GM12878 (cell line): ENCODE results near the gene ZNF543. TPM values are rescaled to one million over a fixed set of nuclear protein-coding genes. Genes with fewer than 3 reads are reported as not detected.

Experiments used
- ATF7 ChIP-seq: fragments of 450-650 bp; IDR thresholded peaks from 2 replicates; pipeline ENCODE4 v1.6.1; 2016; ENCODE audit warnings: low read depth, mild to moderate bottlenecking
- BCLAF1 ChIP-seq: fragments of 450-650 bp; IDR thresholded peaks from 2 replicates; pipeline ENCODE4 v1.6.1; 2017; ENCODE audit warnings: antibody characterized with exemption, mild to moderate bottlenecking, moderate library complexity
- CBX5 ChIP-seq: sonication (generic); IDR thresholded peaks from 2 replicates; pipeline ENCODE4 v1.6.1; 2016; ENCODE audit warnings: low read depth, moderate library complexity, mild to moderate bottlenecking, inconsistent platforms
- E2F4 ChIP-seq: IDR thresholded peaks from 2 replicates; pipeline ENCODE4 v1.6.1; 2012; ENCODE audit warnings: low read depth, low read length, improper control_type of control experiment
- ESRRA ChIP-seq: IDR thresholded peaks from 2 replicates; pipeline ENCODE4 v1.6.1; 2012; ENCODE audit warnings: mild to moderate bottlenecking, low read length, improper control_type of control experiment
- GABPA ChIP-seq: IDR thresholded peaks from 2 replicates; pipeline ENCODE4 v1.6.1; 2014; ENCODE audit warnings: antibody characterized with exemption, low read depth, mild to moderate bottlenecking, inconsistent platforms
- MEF2A ChIP-seq: IDR thresholded peaks from 2 replicates; pipeline ENCODE4 v1.6.1; 2011; ENCODE audit warnings: low read depth, mild to moderate bottlenecking, low read length, moderate library complexity; ENCODE audit not compliant: insufficient read depth
- MTA2 ChIP-seq: fragments of 450-650 bp; IDR thresholded peaks from 2 replicates; pipeline ENCODE4 v1.6.1; 2016; ENCODE audit warnings: low read depth, mild to moderate bottlenecking, moderate library complexity
- MXI1 ChIP-seq: fragments of 150-350 bp; IDR thresholded peaks from 2 replicates; pipeline ENCODE4 v1.6.1; 2011; ENCODE audit warnings: low read depth, mild to moderate bottlenecking, inconsistent platforms, low read length, improper control_type of control experiment
- MYB ChIP-seq: fragments of 150-350 bp; IDR thresholded peaks from 2 replicates; pipeline ENCODE4 v1.6.1; 2014; ENCODE audit warnings: mild to moderate bottlenecking, low read depth, low read length, borderline replicate concordance
- NFYA ChIP-seq: IDR thresholded peaks from 2 replicates; pipeline ENCODE4 v1.6.1; 2011; ENCODE audit warnings: low read depth, mild to moderate bottlenecking, low read length, improper control_type of control experiment, borderline replicate concordance
- NFYB ChIP-seq: IDR thresholded peaks from 2 replicates; pipeline ENCODE4 v1.6.1; 2011; ENCODE audit warnings: low read depth, mild to moderate bottlenecking, low read length, improper control_type of control experiment, moderate library complexity; ENCODE audit not compliant: insufficient read depth
- POLR2AphosphoS5 ChIP-seq: IDR thresholded peaks from 2 replicates; pipeline ENCODE4 v1.6.1; 2011; ENCODE audit warnings: mild to moderate bottlenecking, low read length, inconsistent platforms
- RBBP5 ChIP-seq: fragments of 200-600 bp; sonication (generic); conservative IDR thresholded peaks from 2 replicates; pipeline ENCODE4 v1.6.1; 2016
- RCOR1 ChIP-seq: conservative IDR thresholded peaks from 2 replicates; pipeline ENCODE4 v1.6.1; 2012; ENCODE audit warnings: low read depth, low read length, improper control_type of control experiment
- RELA ChIP-seq: fragments of 450-650 bp; IDR thresholded peaks from 2 replicates; pipeline ENCODE4 v1.8.0; 2014; ENCODE audit warnings: borderline replicate concordance; ENCODE audit not compliant: partially characterized antibody
- ZNF384 ChIP-seq: IDR thresholded peaks from 2 replicates; pipeline ENCODE4 v1.6.1; 2012; ENCODE audit warnings: low read depth, mild to moderate bottlenecking, low read length, improper control_type of control experiment, borderline replicate concordance
- ZNF592 ChIP-seq: fragments of 450-650 bp; IDR thresholded peaks from 2 replicates; pipeline ENCODE4 v1.6.1; 2017; ENCODE audit warnings: mild to moderate bottlenecking, moderate library complexity
- ZSCAN29 ChIP-seq: fragments of 450-650 bp; IDR thresholded peaks from 2 replicates; pipeline ENCODE4 v1.6.1; 2017; ENCODE audit warnings: mild to moderate bottlenecking, moderate library complexity
- polyA plus RNA-seq, 11 experiments: library from polyadenylated mRNA; depleted of rRNA in 4 of 11; unstranded in 6 of 11; stranded (reverse) in 5 of 11; fragments of >200 nt; fragmentation: Nextera tagmentation in 4 of 11; fragmentation: Illumina TruSeq in 1 of 11; extraction: Ambion mirVana in 4 of 11; extraction: Trizol in 1 of 11; gene quantifications; 1 replicate in 1 of 11; 2 replicates in 10 of 11; pipeline versions ENCODE4 v1.2.1 to v1.2.3, GENCODE V29; 2011 to 2016; ENCODE audit warnings: inconsistent platforms in 2 of 11, missing spikeins in 2 of 11, low read depth in 1 of 11
- total RNA-seq, 4 experiments: library from RNA; depleted of rRNA in 3 of 4; stranded (reverse); fragments of >200 nt in 3 of 4; fragmentation: Illumina TruSeq in 1 of 4; extraction: Trizol in 1 of 4; gene quantifications; 2 replicates each; pipeline versions ENCODE4 v1.2.1 to v1.2.3, GENCODE V29; 2013 to 2021

The ZNF543 gene
- total and polyA plus RNA-seq, 10 of the 15 experiments (the other 5 are each of a cell fraction or from before 2014, with no cell fraction given) = 0.53 to 9.0 (median 3.5) TPM

- TF ChIP-seq MXI1 = peak; percentile 97
- TF ChIP-seq RCOR1 = peak; percentile 82; the same call in 1 of the 2 replicates
- no peak for TF ChIP-seq NFYA
- TF ChIP-seq ZNF384 = no peak
- TF ChIP-seq BCLAF1 = no peak
- TF ChIP-seq CBX5 = 0 out of 2 replicates have a peak, but pooled peaks have one; percentile 28
- TF ChIP-seq ESRRA = no peak
- no peak; the same call in none of the 2 replicates for TF ChIP-seq ATF7
- peak; percentile 11 for TF ChIP-seq RELA
- TF ChIP-seq ZSCAN29 = no peak
- peak; percentile 42; the same call in 1 of the 2 replicates for TF ChIP-seq MTA2
- no peak; the same call in 1 of the 2 replicates for TF ChIP-seq GABPA
- TF ChIP-seq MYB = no peak
- TF ChIP-seq RBBP5 = no peak
- TF ChIP-seq MEF2A = no peak
- no peak for TF ChIP-seq ZNF592
- TF ChIP-seq NFYB = no peak
- TF ChIP-seq E2F4 = no peak
- TF ChIP-seq POLR2AphosphoS5 = peak; percentile 92
These were observed 40.7 kb upstream of the ZNF543 start (continued) for GRCh38 chr19:57279418-57280164.
